ENCODE results near the gene PPID. TPM values are rescaled to one million over a fixed set of nuclear protein-coding genes. Genes with fewer than 3 reads are reported as not detected.
A peak's percentile ranks its signal among the peaks of the same experiment; 100 is the strongest.

The PPID gene
- total and polyA plus RNA-seq, 9 of the 15 experiments (the other 6 are each of a cell fraction or from before 2014, with no cell fraction given) = 46.5 to 160 (median 98.6) TPM

DNA sequence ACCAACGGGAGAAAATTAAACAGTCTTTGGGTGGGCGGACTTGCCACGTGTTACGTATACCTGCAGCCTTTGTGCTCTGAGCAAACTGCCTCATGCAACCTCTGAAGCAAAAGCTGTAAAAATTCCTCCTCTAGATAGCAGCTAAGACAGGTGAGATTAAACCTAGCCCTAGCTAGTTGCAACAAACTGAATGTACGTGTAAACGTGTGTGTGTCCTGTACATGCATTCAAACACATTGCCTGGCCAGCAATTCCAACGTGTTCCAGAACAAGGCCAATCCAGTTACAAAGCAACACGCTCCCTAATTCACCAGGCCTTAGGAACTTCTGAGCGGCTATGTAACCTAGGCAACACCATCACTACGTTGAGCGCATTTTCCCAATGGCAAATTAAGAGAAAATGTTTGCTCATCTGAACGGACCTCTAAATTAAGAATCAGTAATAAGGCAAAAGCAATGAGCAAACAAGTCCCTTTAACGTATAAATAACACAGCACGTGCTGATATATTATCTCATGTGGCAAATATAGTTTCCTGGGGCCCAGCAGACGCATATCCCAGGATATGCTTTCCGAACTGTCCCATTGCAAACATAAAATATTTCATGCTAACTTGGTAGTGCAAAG lies 792 bp downstream of the PPID start (continued):
- TF ChIP-seq, protein P1, sequence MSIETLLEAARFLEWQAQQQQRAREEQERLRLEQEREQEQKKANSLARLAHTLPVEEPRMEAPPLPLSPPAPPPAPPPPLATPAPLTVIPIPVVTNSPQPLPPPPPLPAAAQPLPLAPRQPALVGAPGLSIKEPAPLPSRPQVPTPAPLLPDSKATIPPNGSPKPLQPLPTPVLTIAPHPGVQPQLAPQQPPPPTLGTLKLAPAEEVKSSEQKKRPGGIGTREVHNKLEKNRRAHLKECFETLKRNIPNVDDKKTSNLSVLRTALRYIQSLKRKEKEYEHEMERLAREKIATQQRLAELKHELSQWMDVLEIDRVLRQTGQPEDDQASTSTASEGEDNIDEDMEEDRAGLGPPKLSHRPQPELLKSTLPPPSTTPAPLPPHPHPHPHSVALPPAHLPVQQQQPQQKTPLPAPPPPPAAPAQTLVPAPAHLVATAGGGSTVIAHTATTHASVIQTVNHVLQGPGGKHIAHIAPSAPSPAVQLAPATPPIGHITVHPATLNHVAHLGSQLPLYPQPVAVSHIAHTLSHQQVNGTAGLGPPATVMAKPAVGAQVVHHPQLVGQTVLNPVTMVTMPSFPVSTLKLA (conservative IDR thresholded peaks at IDR 0.05) = peak; percentile 50 to 65

DNA sequence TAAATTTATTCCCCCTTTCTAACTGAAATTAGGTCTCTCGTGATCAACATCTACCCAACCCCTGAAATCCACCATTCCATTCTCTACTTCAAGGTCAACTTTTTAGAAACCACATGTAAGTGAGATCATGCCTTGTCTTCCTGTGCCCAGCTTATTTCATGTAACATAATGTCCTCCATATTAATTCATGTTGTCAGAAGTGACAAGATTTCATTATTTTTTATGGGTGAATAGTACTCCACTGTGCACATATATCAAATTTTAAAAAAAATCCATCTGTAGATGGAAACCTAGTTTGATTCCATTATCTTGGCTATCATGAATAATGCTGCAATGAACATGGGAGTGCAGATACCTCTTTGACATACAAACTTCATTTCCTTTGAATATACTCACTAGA lies 1.5 kb downstream of the PPID start:
- POLR2A ChIA-PET = no interaction called here

More for the DNA sequence above, 1.5 kb downstream of the PPID start:
- WGBS (ENCODE audit: insufficient coverage, low coverage, missing lambda C conversion rate) = 93% methylated on average over 1 of the region's 1 CpG
- Histone ChIP-seq H2AFZ (ENCODE audit: low read depth, low read length) (no peak overlapping the region), H3K4me3 (peak overlapping the region; percentile 86; the same call in 1 of the 2 replicates), H3K9me3 (replicated peaks; ENCODE audit: control insufficient read depth, insufficient read depth, low read depth, low read length) (0 out of 2 replicates have a peak, but pooled peaks cover 2% of the 10 kb centered on the region), H3K27ac (ENCODE audit: extremely low read depth, low read depth, low read length) (no peak overlapping the region; the same call in 1 of the 3 replicates), H3K4me2 (ENCODE audit: insufficient read depth, low read length) (0 out of 2 replicates have a peak overlapping the region, but pooled peaks have one; percentile 100), H4K20me1 (replicated peaks; ENCODE audit: control insufficient read depth, insufficient read depth, low read length) (no peaks in the 10 kb centered on the region), H3K9me1 (ENCODE audit: control insufficient read depth, insufficient read depth, low read length) (no peaks in the 10 kb centered on the region), H3K79me2 (ENCODE audit: control insufficient read depth, insufficient read depth, low read length) (peaks cover 40% of the 10 kb centered on the region), H3K27me3 (ENCODE audit: control insufficient read depth in 2 of 2, insufficient read depth in 2 of 2, low read length in 2 of 2) (no peaks in the 10 kb centered on the region), H3K9ac (ENCODE audit: insufficient read depth in 1 of 2, low read depth in 2 of 2, low read length in 2 of 2) (peak overlapping the region in 1 of 2 experiments; percentile 89; a peak in 1 of 4 replicates), H3K4me1 (replicated peaks in 1 of 2; ENCODE audit: control insufficient read depth in 2 of 2, insufficient read depth in 2 of 2, low read length in 2 of 2) (peaks cover 0 to 5% of the 10 kb centered on the region in 2 experiments; a peak in 2 of 5 replicates), H3K36me3 (ENCODE audit: control insufficient read depth, insufficient read depth, low read length) (peaks cover 51% of the 10 kb centered on the region)
- TF ChIP-seq ZNF146 (CRISPR knock-in tag; IDR thresholded peaks at IDR 0.05; ENCODE audit: unreplicated experiment) (peak; percentile 60), ZNF408 (CRISPR knock-in tag; IDR thresholded peaks at IDR 0.05; ENCODE audit: low read depth) (no peak)
- in situ Hi-C loops (cut with MboI) = loop anchor here (10.0 kb wide), 1 partner anchor 463 kb away; no protein-coding TSS in a partner anchor
- FAIRE-seq (no peak), DNase-seq (ENCODE audit: extremely low read depth in 1 of 4, low spot score in 3 of 4) (no peak), ATAC-seq (no peak)
- CTCF ChIA-PET (ENCODE audit: low intra/inter-chr PET ratio) = no interaction called here
- intact Hi-C loops (cut with micrococcal nuclease) = loop anchor here (2.0 kb wide), 1 partner anchor 49 kb away; the partner anchor contains the start of gene ETFDH
- no TSS peak for BruUV-seq (replicated peaks)
